ENCODE measurements around the gene PLK3. TPM values are rescaled to one million over a fixed set of nuclear protein-coding genes. Genes with fewer than 3 reads are reported as not detected.

PLK3 gene
- total and polyA plus RNA-seq, 9 of the 15 experiments (the other 6 are each of a cell fraction or from before 2014, with no cell fraction given): 0.52 to 22.7 (median 11.0) TPM

DNA sequence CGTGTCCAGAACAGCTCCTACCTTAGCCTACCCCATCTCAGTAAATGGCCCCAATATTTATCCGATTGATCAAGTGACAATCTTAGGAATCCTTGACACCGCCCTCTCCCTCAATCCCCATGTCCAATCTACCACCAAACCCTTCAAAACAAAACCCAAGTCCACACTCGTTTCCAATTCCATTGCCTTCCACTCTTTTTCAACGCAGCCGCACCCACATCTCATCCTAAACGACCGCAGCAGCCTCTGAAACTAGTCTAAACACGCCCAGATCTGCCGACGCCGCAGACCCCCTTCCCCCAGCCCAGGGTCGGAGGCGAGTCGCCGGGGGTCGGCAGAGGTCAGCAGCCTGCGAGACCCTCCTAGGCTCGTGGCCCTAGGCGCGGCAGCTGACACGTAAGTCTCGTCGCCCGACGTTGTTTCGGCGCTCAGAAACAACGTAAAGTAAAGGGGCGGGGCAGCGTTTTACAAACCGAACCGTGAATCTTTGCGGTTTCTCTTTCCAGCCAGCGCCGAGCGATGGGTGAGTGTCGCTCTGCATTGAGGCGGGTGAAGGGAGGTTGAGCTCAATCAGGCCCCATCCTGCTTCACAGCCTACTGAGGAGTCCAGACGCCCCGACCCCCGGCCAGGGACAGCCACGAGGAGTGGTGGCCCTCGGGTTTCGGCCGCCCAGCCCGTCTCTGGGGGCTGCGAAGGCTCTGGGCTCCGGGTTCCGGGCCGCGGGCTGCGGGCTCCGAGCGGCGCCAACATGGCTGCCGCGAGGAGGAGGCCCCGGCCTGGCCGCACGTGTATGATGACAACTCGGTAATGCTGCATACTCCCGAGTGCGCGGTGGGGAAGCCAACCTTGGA lies 24.9 kb upstream of the PLK3 start, which contains the start of gene RPS8 (continued):
- TF ChIP-seq, protein P1, sequence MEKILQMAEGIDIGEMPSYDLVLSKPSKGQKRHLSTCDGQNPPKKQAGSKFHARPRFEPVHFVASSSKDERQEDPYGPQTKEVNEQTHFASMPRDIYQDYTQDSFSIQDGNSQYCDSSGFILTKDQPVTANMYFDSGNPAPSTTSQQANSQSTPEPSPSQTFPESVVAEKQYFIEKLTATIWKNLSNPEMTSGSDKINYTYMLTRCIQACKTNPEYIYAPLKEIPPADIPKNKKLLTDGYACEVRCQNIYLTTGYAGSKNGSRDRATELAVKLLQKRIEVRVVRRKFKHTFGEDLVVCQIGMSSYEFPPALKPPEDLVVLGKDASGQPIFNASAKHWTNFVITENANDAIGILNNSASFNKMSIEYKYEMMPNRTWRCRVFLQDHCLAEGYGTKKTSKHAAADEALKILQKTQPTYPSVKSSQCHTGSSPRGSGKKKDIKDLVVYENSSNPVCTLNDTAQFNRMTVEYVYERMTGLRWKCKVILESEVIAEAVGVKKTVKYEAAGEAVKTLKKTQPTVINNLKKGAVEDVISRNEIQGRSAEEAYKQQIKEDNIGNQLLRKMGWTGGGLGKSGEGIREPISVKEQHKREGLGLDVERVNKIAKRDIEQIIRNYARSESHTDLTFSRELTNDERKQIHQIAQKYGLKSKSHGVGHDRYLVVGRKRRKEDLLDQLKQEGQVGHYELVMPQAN (IDR thresholded peaks at IDR 0.05; ENCODE audit: borderline replicate concordance): peak; percentile 99
- TF ChIP-seq ZNF444 (CRISPR knock-in tag; IDR thresholded peaks at IDR 0.05) (no peak; the same call in 1 of the 2 replicates), MEF2D (tag; conservative IDR thresholded peaks at IDR 0.05; ENCODE audit: low read depth) (peak; percentile 4; the same call in 1 of the 2 replicates), POU5F1 (IDR thresholded peaks at IDR 0.05; ENCODE audit: borderline replicate concordance, low read depth, low read length, partially characterized antibody) (no peak), TEAD2 (tag; IDR thresholded peaks at IDR 0.05) (no peak), ZEB2 (IDR thresholded peaks at IDR 0.05) (peak; percentile 80), BCOR (IDR thresholded peaks at IDR 0.05) (peak; percentile 53; the same call in 1 of the 2 replicates), MCM2 (IDR thresholded peaks at IDR 0.05; ENCODE audit: low read depth) (no peak), MTF1 (CRISPR knock-in tag; IDR thresholded peaks at IDR 0.05; ENCODE audit: borderline replicate concordance) (no peak), ZFP36 (IDR thresholded peaks at IDR 0.05; ENCODE audit: low read depth, low read length, partially characterized antibody) (peak; percentile 19), ZNF766 (CRISPR knock-in tag; conservative IDR thresholded peaks at IDR 0.05) (peak; percentile 55; the same call in 1 of the 2 replicates)
- TF ChIP-seq, protein P2, sequence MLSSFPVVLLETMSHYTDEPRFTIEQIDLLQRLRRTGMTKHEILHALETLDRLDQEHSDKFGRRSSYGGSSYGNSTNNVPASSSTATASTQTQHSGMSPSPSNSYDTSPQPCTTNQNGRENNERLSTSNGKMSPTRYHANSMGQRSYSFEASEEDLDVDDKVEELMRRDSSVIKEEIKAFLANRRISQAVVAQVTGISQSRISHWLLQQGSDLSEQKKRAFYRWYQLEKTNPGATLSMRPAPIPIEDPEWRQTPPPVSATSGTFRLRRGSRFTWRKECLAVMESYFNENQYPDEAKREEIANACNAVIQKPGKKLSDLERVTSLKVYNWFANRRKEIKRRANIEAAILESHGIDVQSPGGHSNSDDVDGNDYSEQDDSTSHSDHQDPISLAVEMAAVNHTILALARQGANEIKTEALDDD (IDR thresholded peaks at IDR 0.05): peak; percentile 28; the same call in 1 of the 2 replicates
